ENCODE measurements around the gene FNDC11. TPM values are rescaled to one million over a fixed set of nuclear protein-coding genes. Genes with fewer than 3 reads are reported as not detected.

The FNDC11 gene
- total RNA-seq, 1 donor from 2014 or later, result 0.32 TPM

GRCh38 chr20:63564036-63564810, 10.3 kb downstream of the FNDC11 start:
- DNase-seq (no peak), ATAC-seq (no peak)
- H3K27me3 ChIP-seq, result no peaks in the 10 kb centered on the region
- peaks cover 8% of the 10 kb centered on the region for H3K4me1 ChIP-seq
- no peak overlapping the region for H3K4me3 ChIP-seq
- TF ChIP-seq, protein P1, sequence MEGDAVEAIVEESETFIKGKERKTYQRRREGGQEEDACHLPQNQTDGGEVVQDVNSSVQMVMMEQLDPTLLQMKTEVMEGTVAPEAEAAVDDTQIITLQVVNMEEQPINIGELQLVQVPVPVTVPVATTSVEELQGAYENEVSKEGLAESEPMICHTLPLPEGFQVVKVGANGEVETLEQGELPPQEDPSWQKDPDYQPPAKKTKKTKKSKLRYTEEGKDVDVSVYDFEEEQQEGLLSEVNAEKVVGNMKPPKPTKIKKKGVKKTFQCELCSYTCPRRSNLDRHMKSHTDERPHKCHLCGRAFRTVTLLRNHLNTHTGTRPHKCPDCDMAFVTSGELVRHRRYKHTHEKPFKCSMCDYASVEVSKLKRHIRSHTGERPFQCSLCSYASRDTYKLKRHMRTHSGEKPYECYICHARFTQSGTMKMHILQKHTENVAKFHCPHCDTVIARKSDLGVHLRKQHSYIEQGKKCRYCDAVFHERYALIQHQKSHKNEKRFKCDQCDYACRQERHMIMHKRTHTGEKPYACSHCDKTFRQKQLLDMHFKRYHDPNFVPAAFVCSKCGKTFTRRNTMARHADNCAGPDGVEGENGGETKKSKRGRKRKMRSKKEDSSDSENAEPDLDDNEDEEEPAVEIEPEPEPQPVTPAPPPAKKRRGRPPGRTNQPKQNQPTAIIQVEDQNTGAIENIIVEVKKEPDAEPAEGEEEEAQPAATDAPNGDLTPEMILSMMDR (IDR thresholded peaks at IDR 0.05), result no peak
- H3K27ac ChIP-seq, result no peak overlapping the region
- H3K36me3 ChIP-seq, result peaks cover 51% of the 10 kb centered on the region
- H3K9me3 ChIP-seq, result no peaks in the 10 kb centered on the region
- intact Hi-C loops (cut with DNase I), result no loop called here

DNA sequence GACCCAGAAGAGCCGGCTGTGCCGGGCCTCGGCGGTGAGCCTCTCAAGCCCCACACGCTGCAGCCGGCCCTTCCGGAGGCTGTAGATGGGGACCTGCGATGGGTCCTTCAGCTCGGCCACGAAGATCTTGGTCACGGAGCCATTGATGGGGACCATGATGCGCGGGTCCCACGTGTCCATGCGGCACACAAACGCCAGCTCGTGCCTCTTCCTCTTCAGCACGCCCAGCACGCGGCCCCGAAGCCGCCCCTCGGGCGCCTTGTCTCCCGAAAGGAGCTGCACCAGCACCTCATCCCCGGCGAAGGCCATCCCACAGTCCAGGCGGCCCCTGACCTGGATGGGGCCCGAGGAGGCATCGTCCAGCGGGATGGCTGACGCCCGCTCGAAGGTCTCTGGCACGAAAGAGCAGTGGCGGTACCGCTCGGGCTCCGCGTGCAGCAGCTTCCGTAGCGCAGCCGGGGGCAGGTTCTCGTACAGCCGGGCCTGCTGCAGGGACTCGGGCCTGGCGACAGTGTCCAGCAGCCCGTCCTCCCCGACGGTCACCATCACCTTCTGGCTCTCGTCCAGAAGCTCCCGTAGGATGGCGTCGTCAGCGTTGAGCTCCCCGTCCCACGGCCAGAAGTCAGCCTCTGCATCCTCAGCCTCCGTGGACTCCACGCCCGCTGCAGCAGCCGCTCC, 11.2 kb downstream of the FNDC11 start:
- Histone ChIP-seq H3K27me3 (no peaks in the 10 kb centered on the region), H3K4me1 (peaks cover 8% of the 10 kb centered on the region), H3K27ac (no peak overlapping the region), H3K9me3 (no peaks in the 10 kb centered on the region), H3K4me3 (no peak overlapping the region), H3K36me3 (peaks cover 46% of the 10 kb centered on the region)
- ATAC-seq (no peak), DNase-seq (no peak)
- TF ChIP-seq, protein P1 (IDR thresholded peaks at IDR 0.05), result no peak
- intact Hi-C loops (cut with DNase I), result no loop called here

DNA sequence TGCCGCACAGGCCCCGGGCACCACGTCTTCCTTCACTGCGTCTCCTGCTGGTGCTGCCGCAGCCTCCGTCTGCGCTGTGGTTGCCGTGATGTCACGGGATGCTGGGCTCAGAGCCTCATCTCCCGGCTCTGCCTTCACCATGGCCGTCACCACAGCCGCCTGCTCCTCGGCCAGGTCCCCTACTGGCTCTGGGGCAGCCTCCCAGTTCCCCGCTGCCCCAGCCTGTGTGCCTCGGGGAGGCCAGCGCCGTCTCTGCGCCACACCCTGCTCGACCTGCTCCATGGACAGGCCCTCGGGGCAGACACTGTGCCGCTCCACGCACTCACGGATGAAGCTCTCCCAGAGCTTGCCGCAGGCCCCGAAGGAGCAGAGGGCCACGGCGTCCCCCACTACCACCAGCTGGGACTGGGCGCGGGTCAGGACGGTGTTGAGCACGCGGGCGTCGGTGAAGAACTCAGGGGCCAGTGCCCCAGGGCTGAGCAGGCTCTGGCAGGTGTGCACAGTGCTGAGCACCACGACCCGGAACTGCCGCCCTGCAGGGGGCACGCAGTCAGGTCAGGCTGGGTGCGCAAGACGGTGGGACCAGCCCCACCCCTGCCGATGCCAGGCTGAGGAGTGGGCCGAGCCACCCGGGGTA, 11.9 kb downstream of the FNDC11 start:
- TF ChIP-seq, protein P1 (IDR thresholded peaks at IDR 0.05), result no peak
- ATAC-seq, result no peak
- H3K4me1 ChIP-seq, result peaks cover 8% of the 10 kb centered on the region
- H3K27me3 ChIP-seq, result no peaks in the 10 kb centered on the region
- H3K4me3 ChIP-seq, result no peak overlapping the region
- peaks cover 39% of the 10 kb centered on the region for H3K36me3 ChIP-seq
- intact Hi-C loops (cut with DNase I), result no loop called here
- no peak for DNase-seq
- no peaks in the 10 kb centered on the region for H3K9me3 ChIP-seq
- H3K27ac ChIP-seq, result no peak overlapping the region

- Histone ChIP-seq H3K4me3 (no peak overlapping the region), H3K27ac (no peak overlapping the region), H3K9me3 (no peaks in the 10 kb centered on the region), H3K4me1 (peaks cover 8% of the 10 kb centered on the region), H3K36me3 (peaks cover 32% of the 10 kb centered on the region), H3K27me3 (no peaks in the 10 kb centered on the region)
- ATAC-seq, result no peak
- intact Hi-C loops (cut with DNase I), result no loop called here
- TF ChIP-seq, protein P1 (IDR thresholded peaks at IDR 0.05), result no peak
- DNase-seq, result no peak
These were observed 12.6 kb downstream of the FNDC11 start for GRCh38 chr20:63566395-63567135.

GRCh38 chr20:63567136-63567385, 13.1 kb downstream of the FNDC11 start:
- no peak overlapping the region for H3K4me3 ChIP-seq
- peaks cover 8% of the 10 kb centered on the region for H3K4me1 ChIP-seq
- H3K9me3 ChIP-seq, result no peaks in the 10 kb centered on the region
- ATAC-seq (peak; percentile 10), DNase-seq (no peak)
- no peak overlapping the region for H3K27ac ChIP-seq
- H3K27me3 ChIP-seq, result no peaks in the 10 kb centered on the region
- H3K36me3 ChIP-seq, result peaks cover 27% of the 10 kb centered on the region
- TF ChIP-seq, protein P1 (IDR thresholded peaks at IDR 0.05), result no peak
- intact Hi-C loops (cut with DNase I), result no loop called here

All from upper lobe of right lung (tissue), 1 donor.